GM23338 (cell line): ENCODE results near the gene RNLS.

ENCODE experiments used
- EZH2 ChIP-seq: fragments of 200-600 bp; sonication (generic); IDR thresholded peaks from one replicate; pipeline ENCODE4 v1.8.0; 2017; ENCODE audit warnings: antibody characterized with exemption, mild to moderate bottlenecking, low read depth; ENCODE audit not compliant: unreplicated experiment
- EZH2phosphoT487 ChIP-seq: fragments of 200-600 bp; sonication (generic); IDR thresholded peaks from one replicate; pipeline ENCODE4 v1.8.1; 2018; ENCODE audit warnings: antibody characterized with exemption; ENCODE audit not compliant: unreplicated experiment
- JUNB ChIP-seq: IDR thresholded peaks from one replicate; pipeline ENCODE4 v1.6.1; 2016; ENCODE audit warnings: antibody characterized with exemption; ENCODE audit not compliant: unreplicated experiment
- NANOG ChIP-seq: IDR thresholded peaks from 2 replicates; pipeline ENCODE4 v1.6.1; 2016; ENCODE audit warnings: antibody characterized with exemption, borderline replicate concordance
- POLR2AphosphoS5 ChIP-seq: IDR thresholded peaks from 2 replicates; pipeline ENCODE4 v1.6.1; 2016; ENCODE audit warnings: antibody characterized with exemption, low read depth
- ZNF114 ChIP-seq: fragments of 250-450 bp; sonication (Bioruptor Pico); IDR thresholded peaks from 2 replicates; pipeline ENCODE4 v1.5.0; 2020; ENCODE audit warnings: mild to moderate bottlenecking, moderate library complexity
- ZNF331 ChIP-seq: fragments of 250-450 bp; sonication (Bioruptor Pico); IDR thresholded peaks from 2 replicates; pipeline ENCODE4 v1.5.0; 2020; ENCODE audit warnings: low read depth, mild to moderate bottlenecking, moderate library complexity
- TF ChIP-seq, protein P1 (sequence below), 2 experiments: fragments of 200-600 bp in 1 of 2; sonication (generic) in 1 of 2; conservative IDR thresholded peaks; 2 replicates each; pipeline versions ENCODE4 v1.5.1 to v1.6.1; 2016 to 2017; ENCODE audit warnings: antibody characterized with exemption in 2 of 2, low read depth in 2 of 2, mild to moderate bottlenecking in 2 of 2, moderate library complexity in 1 of 2
- TF ChIP-seq, protein P2 (sequence below): IDR thresholded peaks from one replicate; pipeline ENCODE4 v1.6.1; 2018; ENCODE audit warnings: antibody characterized with exemption; ENCODE audit not compliant: unreplicated experiment
- TF ChIP-seq, protein P3 (sequence below): IDR thresholded peaks from 2 replicates; pipeline ENCODE4 v1.6.1; 2016; ENCODE audit warnings: antibody characterized with exemption

DNA sequence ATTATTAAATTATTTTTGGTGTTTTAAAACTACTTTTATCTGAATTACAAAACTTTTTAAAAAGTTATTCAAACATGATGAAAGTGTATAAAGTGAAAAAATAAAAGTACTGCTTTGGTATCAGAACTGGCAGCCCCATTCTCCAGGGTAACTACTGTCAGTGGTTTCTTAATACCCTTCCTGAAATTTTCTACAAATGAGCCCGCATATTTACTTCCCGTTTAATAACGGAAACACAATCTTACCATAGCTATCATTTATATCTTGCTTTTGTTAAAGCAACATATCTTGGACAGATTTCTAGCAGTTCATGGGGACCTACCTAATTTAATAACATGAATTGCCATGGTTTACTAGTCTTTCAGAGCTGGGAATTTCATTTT is 249.9 kb downstream of the RNLS start:
- TF ChIP-seq POLR2AphosphoS5 (no peak), EZH2phosphoT487 (no peak), JUNB (no peak), ZNF114 (CRISPR knock-in tag) (no peak), EZH2 (no peak), NANOG (no peak), ZNF331 (CRISPR knock-in tag) (no peak)
- TF ChIP-seq, protein P1, sequence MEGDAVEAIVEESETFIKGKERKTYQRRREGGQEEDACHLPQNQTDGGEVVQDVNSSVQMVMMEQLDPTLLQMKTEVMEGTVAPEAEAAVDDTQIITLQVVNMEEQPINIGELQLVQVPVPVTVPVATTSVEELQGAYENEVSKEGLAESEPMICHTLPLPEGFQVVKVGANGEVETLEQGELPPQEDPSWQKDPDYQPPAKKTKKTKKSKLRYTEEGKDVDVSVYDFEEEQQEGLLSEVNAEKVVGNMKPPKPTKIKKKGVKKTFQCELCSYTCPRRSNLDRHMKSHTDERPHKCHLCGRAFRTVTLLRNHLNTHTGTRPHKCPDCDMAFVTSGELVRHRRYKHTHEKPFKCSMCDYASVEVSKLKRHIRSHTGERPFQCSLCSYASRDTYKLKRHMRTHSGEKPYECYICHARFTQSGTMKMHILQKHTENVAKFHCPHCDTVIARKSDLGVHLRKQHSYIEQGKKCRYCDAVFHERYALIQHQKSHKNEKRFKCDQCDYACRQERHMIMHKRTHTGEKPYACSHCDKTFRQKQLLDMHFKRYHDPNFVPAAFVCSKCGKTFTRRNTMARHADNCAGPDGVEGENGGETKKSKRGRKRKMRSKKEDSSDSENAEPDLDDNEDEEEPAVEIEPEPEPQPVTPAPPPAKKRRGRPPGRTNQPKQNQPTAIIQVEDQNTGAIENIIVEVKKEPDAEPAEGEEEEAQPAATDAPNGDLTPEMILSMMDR (conservative IDR thresholded peaks at IDR 0.05; ENCODE audit: low read depth in 2 of 2): no peak
- TF ChIP-seq, protein P2, sequence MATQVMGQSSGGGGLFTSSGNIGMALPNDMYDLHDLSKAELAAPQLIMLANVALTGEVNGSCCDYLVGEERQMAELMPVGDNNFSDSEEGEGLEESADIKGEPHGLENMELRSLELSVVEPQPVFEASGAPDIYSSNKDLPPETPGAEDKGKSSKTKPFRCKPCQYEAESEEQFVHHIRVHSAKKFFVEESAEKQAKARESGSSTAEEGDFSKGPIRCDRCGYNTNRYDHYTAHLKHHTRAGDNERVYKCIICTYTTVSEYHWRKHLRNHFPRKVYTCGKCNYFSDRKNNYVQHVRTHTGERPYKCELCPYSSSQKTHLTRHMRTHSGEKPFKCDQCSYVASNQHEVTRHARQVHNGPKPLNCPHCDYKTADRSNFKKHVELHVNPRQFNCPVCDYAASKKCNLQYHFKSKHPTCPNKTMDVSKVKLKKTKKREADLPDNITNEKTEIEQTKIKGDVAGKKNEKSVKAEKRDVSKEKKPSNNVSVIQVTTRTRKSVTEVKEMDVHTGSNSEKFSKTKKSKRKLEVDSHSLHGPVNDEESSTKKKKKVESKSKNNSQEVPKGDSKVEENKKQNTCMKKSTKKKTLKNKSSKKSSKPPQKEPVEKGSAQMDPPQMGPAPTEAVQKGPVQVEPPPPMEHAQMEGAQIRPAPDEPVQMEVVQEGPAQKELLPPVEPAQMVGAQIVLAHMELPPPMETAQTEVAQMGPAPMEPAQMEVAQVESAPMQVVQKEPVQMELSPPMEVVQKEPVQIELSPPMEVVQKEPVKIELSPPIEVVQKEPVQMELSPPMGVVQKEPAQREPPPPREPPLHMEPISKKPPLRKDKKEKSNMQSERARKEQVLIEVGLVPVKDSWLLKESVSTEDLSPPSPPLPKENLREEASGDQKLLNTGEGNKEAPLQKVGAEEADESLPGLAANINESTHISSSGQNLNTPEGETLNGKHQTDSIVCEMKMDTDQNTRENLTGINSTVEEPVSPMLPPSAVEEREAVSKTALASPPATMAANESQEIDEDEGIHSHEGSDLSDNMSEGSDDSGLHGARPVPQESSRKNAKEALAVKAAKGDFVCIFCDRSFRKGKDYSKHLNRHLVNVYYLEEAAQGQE: no peak
- TF ChIP-seq, protein P3, sequence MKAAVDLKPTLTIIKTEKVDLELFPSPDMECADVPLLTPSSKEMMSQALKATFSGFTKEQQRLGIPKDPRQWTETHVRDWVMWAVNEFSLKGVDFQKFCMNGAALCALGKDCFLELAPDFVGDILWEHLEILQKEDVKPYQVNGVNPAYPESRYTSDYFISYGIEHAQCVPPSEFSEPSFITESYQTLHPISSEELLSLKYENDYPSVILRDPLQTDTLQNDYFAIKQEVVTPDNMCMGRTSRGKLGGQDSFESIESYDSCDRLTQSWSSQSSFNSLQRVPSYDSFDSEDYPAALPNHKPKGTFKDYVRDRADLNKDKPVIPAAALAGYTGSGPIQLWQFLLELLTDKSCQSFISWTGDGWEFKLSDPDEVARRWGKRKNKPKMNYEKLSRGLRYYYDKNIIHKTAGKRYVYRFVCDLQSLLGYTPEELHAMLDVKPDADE: no peak
